SK-N-MC (cell line): ENCODE results near the gene IL21.

Source experiments
- EZH2 ChIP-seq: fragments of 200-600 bp; sonication (generic); IDR thresholded peaks from one replicate; pipeline ENCODE4 v1.6.1; 2017; ENCODE audit warnings: antibody characterized with exemption
- FOXP2 ChIP-seq: optimal IDR thresholded peaks from 2 replicates; pipeline ENCODE3; 2011; ENCODE audit warnings: mild to moderate bottlenecking, moderate library complexity; ENCODE audit not compliant: insufficient read depth; ENCODE audit errors: extremely low read length, control extremely low read depth
- POLR2AphosphoS5 ChIP-seq: IDR thresholded peaks from 2 replicates; pipeline ENCODE4 v1.6.1; 2012; ENCODE audit warnings: mild to moderate bottlenecking, low read depth, low read length, borderline replicate concordance

- TF ChIP-seq POLR2AphosphoS5 = no peak
- no peak for TF ChIP-seq EZH2
- TF ChIP-seq FOXP2 = no peak
These were observed 37.5 kb upstream of the IL21 start for GRCh38 chr4:122658377-122658776.
